ENCODE data around the gene UCHL5.

DNA sequence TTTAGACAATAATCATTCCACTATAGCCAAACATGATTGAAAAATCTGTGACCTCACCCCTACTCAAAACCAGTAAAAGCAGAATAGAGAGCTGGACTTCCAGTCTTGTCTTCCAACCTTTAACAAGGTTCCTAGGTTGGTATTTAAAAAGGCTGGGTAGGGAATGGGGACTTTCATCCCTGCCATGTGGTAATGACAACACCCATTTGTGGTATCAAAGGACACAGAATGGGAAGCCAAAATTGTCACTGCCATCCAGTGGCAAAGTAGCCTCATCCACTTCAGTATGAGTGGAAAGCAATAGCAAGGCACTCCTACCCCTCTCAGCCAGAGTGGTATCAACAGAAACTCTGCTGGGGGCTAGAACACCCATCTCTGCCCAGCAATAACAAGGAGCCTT is 33.9 kb downstream of the UCHL5 start:
- peak; percentile 13; the same call in 1 of the 2 replicates for TF ChIP-seq CTCF (IDR thresholded peaks at IDR 0.05)
- no peak for TF ChIP-seq ZFX (IDR thresholded peaks at IDR 0.05; ENCODE audit: borderline replicate concordance)
